C1 segment of cervical spinal cord (tissue), 14 donors: ENCODE results near the gene MCUR1.
"Not testable (repeated sequence)": the region's sequence is repeated elsewhere in the genome, so short reads cannot be mapped to it uniquely, and the experiment has no call there.

Source experiments
- DNase-seq, 14 donors: peaks; one replicate each; lab custom pipeline; 2025; lab: John Stamatoyannopoulos, UW

The MCUR1 gene

GRCh38 chr6:13776602-13777001, 37.8 kb downstream of the MCUR1 start:
- DNase-seq: no peak

GRCh38 chr6:13775466-13775865, 38.9 kb downstream of the MCUR1 start:
- not testable (repeated sequence) for DNase-seq

- DNase-seq: not testable (repeated sequence)
These were observed 41.9 kb downstream of the MCUR1 start for GRCh38 chr6:13772358-13773030.

- no peak for DNase-seq
These were observed 44.7 kb downstream of the MCUR1 start for GRCh38 chr6:13769655-13770053.

GRCh38 chr6:13769034-13769654, 45.2 kb downstream of the MCUR1 start:
- DNase-seq: no peak

GRCh38 chr6:13767121-13767808, 47.1 kb downstream of the MCUR1 start:
- peak in 5 of 14 donors; percentile 11 to 45 (median 19) for DNase-seq

- no peak for DNase-seq
These were observed 48.1 kb downstream of the MCUR1 start for GRCh38 chr6:13766201-13766634.

- DNase-seq: no peak
These were observed 48.8 kb downstream of the MCUR1 start for GRCh38 chr6:13765570-13765969.

GRCh38 chr6:13764996-13765395, 49.4 kb downstream of the MCUR1 start:
- no peak for DNase-seq

- DNase-seq: no peak
These were observed 50.5 kb downstream of the MCUR1 start for GRCh38 chr6:13763740-13764381.

GRCh38 chr6:13762611-13763441, 51.5 kb downstream of the MCUR1 start:
- DNase-seq: peak in 4 of 14 donors; percentile 4 to 40 (median 6)

GRCh38 chr6:13761361-13762036, 52.9 kb downstream of the MCUR1 start:
- DNase-seq: no peak

- DNase-seq: no peak
These were observed 53.8 kb downstream of the MCUR1 start for GRCh38 chr6:13760307-13761304.

GRCh38 chr6:13759025-13759424, 55.3 kb downstream of the MCUR1 start:
- no peak for DNase-seq

GRCh38 chr6:13754644-13755043, 59.7 kb downstream of the MCUR1 start:
- DNase-seq: no peak

GRCh38 chr6:13743736-13744127, 70.6 kb downstream of the MCUR1 start:
- DNase-seq: no peak

GRCh38 chr6:13742961-13743735, 71.2 kb downstream of the MCUR1 start:
- DNase-seq: no peak

GRCh38 chr6:13741365-13741764, 73.0 kb downstream of the MCUR1 start:
- DNase-seq: no peak
